HG03460 (cell line): ENCODE data around the gene LHFPL2.

Experiments used
- ATAC-seq: cut with Tn5 transposase; IDR thresholded peaks from one replicate; pipeline ENCODE4 v1.9.1; 2021; ENCODE audit not compliant: unreplicated experiment

The LHFPL2 gene

DNA sequence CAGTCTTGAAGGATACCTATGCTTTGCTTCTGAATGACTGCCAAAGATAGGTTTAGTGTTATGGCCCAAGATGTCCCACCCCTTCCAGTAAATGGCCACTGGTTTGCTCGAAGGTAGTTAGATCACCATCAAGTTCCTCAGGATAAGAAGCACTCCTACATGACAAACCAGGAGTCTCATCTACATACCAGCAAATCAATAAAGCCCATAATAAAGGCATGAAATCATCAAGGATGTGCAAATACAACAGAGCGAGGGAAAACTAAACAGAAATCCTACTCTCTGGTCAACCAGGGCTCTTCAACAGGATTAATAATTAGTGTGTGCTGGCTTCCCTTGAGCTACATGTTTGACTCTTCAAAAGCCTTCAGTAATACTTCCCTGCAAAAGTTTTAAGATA is 141.0 kb downstream of the LHFPL2 start:
- no peak for ATAC-seq

DNA sequence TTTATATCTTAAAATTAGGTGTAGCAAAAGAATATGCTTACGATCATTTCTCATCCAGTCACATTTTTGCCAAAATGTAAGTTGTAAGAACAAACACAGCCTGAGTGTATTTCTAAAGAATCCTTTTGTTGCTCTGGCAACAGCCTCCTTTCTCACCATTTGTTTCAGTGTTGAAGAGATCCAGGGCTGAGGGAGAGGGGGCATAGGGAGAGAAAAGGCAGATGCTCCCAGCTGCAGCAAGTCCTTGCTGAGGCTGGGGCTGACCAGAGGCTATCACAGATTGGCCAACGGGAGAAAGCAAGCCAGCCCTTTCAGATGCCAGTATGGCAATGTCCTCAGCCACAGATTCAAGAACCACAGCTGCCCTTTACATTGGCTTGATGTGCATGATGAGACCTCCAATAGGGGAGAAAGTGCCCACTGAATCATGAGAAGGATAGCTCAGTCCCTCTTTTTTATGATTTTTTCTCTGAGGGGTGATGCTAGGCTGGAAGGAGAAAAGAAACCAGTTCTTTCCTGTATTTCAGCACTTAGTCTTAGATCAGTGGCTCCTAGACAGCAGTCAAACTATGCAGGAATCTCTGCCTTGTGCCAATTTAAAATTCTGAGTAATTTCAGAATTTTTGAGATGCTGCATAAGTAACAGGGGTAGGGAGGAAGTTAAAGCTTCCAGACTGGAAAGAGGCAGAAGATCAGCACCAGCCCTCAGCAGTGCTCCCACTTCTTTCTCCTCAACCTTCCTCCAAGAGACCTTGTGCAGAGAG is 142.1 kb downstream of the LHFPL2 start:
- ATAC-seq = no peak

DNA sequence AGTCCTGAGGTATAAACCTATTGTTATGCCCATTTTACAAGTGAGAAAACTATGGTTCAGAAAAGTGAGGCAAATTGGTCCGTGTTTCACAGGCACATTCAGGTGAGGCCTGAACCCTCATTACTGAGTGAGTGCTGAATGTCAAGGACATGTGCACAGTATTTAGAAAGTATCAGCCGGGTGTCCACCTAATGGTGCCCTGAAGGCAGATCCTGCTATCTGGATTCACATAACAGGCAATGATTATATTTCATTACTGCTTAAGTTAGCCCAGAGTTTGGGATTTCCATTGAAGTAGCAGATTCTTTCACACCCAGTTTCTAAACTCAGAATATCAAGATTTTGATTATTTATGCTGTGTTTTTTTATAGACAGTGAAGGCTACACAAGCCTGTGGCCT is 142.7 kb downstream of the LHFPL2 start:
- ATAC-seq = no peak

DNA sequence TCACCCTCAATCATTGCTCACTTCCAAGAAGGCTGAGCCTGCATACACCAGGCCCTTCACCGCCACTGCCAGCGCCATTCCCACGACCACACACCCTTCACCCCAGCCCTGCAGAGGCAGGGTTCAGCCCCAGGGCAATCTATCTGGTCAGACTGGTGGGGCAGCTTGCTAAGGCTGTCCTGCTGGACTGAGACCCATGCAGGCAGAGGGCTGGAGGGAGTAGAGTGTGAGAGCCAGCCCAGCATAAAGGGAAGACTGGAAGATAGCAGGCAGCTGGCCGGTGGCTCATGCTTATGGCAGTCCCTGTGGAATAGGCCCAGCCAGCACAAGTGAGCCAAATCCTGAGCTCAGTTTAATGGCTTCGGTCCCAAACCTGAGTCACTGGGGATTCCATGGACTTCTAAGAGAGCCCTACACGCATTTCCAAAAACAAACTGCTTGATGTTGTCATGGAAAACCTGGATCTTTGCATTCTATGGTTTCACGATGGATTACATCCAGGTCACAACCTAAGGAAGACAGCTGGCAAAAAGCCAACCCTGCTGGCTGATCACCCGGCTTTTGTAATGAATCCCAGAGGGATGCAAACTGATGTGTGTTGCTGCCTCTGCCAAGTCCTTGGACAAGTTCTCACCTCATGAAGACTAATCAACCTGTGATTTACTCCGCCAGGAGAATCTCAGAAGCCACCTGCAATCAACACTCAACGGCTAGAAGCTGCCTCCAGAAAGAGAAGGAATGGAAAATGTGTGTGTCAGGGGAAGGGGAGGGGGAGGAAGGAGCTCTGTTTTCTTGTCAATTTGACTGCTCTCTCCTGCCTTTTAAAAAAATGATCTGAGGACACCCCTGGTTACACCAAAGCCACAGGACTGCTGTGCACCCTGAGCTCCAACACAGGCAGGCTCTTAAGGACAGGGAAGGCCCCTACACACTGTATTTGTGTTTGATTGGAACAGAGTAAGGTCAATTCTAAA is 143.6 kb downstream of the LHFPL2 start:
- no peak for ATAC-seq

DNA sequence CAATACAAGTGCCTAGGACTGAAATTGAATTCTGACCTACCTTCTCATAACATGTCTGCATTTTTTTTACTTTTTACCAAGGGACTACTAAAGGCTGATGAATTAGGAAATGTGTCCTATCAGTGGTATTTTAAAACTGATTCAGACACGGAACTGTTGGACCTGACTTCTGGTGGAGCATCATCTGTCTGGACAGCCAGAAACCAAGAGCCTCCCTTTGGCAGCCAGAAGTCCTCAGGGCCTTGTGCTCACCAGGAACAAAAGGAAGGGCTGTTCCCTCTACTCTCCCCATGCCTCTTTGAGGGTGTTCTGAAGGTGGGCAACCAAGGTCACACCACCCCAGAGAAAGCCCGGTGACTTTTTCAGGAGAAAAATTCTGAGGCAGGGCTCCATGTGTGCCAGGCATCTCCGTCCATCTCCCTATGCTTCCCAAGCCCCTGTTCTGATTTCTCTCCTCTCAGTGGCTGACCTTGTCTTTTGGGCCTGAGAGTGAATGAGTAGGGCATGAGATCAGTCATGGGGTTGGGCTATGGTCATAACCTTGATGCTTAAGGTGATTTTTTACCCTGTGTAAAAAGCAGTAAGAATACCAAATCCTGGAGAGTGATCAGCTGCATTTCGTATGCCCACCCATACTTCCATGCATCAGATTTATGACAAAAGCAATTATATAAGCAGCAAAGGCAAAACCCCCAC is 144.5 kb downstream of the LHFPL2 start:
- ATAC-seq = no peak

DNA sequence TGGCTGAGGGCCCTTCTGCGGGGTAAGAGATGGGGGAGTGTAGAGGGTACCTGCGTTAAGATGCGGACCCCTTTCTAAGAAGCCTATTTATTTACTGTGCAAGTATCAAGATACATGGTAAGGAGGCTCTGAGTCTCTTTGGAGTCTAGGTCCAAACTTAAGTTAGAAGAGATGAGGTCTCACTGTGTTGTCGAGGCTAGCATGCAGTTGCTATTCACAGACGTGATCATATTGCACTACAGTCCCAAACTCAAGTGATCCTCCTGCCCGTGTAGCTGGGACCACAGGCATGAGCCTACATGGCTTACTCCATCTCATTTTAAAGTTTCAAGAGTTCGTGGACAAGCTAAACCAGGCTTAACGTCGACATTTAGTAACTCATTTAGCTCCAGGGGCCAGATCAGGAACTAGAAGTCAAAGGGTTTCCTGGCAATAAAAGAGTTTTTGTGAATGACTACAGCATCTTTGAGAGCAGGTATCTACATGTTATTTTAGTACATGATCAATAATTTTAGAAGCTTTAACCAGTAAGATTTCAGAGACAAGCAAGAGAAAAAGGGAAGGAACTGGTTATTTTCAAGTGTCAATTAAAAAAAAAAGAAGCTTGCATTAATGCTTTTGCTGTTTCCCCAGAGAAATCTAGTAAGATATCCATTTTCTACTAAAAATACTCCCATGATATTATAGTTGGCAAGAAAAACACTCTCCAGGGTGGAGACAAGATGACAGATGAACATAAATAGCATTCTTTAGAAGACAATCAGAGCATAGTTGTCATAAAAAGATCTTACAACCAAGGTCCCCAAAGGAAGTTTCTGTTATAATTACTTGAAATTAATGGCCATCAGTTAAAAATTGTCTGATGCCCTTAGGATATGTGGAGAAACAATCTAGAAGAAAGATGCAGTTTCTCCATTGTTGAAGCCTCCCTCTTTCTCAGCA is 146.9 kb downstream of the LHFPL2 start:
- no peak for ATAC-seq

DNA sequence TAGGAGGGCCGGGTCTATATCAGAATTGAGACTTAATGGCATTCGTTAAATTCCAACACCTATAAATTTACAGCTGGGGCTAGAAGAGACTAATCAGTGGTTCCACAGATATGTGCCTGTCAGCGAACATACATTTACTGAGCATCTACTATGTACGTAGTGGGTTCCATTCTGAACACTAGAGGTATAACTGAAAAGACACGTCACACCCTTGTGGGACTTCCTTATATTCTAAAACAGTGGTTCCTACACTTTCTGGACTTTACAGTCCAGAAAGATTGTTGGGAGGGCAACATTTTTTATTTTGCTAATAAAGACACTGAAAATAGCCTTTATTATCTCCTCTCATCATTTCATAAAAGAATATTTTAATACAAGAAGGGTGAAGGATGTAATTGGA is 147.7 kb downstream of the LHFPL2 start:
- ATAC-seq = no peak

DNA sequence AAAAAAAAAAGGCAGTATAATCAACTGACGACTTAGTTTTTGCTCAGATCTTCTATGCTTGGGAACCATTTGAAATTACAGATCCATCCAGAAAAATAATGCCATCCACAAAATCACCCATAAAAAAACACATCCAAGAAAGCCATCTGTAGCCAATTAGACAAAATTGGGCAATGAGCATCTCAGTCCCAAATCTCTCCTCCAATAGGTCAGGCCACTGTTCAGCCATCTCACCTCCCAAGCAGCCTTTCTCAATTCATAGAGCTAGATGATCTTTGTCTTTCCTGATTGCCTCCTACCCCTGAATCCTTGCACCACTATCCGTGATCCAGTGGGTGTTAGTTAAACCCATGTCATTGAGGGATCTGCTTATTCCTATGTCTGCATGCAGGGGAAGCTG is 148.5 kb downstream of the LHFPL2 start:
- ATAC-seq = no peak

DNA sequence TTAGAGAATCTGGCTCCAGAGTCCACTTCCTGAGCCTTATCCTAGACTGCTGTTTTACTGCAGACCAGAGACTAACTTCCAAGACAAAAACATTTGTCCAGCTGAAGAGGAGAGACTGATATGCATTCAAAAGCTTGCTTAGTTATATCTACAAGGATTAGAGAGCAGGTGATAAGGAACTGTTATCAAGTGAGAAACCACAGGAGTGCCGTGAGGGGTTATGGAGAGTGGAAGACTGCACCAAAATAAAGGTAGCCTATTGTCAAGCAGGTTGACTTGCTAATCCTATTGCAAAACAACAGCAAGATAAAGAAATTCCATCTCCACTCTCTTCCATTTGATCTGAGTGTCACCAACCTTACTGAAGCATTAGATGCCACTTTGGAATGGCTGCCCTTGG is 149.1 kb downstream of the LHFPL2 start:
- ATAC-seq = no peak

DNA sequence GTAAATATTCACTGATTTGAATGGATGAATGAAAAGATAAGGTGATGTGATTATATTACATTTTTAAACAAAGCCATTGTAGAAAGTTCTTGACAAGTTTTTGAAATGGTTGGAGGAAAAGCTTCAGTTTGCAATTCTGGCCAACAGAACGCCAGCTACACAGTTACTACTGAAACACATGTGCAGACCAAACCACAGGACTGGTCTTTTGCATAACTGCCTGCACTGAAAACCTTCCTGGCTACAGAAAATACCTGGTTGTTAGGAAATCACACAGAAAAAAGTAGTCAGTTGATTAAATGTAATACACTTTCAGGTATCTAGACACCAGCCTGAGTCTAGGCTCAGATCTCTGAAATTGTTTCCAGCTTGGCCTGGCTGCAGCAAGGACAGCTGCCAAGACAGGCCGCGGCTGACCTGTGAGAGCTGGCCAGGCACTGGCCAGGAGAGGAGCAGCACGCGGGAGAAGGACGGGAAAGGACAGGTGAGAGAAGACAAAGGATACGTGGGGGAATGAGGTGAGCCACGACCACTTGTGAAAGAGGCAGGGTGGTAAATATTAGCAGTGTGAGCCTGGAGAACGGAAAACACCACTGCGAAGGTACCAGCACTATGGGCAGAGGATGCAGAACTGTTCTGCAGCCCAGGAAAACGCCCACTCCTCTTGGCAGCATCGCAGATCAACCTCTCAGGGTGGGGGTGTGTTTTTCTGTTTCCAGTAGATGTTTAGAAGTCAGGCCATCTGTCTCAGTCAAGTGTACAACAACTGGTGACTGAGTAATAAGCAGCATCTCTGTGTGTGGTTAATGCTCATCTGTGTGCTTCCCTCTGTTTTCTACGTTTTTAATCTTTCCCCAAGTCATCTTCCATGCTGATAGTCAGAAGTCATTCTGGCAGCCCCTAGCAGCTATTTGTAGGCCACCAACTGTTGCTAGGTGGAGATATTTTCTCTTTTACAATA is 150.7 kb downstream of the LHFPL2 start:
- ATAC-seq = no peak

DNA sequence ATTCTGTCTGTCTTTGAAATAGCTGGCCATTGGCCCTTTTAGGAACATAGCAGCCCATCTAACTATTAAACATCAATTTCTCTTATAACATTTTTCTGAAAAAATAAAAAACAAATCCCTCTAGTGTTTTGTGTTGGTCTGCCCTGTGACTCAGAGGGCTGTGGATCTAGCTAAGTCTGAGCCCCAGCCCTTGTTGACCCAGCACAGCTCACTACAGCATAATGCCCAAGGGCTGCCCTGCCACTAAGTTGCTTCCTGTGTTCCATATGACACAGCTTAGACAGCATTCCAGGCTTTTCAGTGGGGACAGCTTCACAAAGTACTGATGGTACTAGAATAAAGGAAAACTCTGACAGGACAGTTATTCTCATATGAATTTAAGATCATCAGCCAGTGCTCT is 152.2 kb downstream of the LHFPL2 start:
- ATAC-seq = no peak

DNA sequence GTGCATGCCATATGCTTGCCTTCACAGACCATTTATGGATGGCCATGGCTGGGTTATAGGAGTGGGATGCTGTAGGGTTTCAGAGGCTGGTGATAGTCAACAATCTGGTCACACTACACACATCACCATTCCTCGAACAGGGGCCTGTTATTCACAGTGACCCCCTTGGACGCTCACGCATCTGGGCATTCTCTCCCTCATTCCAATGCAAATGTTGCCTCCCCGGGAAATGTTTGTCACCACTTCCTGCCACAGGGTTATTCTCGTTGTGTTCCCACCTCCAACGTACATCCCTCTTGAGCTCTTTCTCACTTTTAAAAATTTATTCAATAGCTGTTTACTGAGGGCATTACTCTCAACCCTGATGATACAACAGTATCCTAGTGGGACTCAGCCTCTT is 152.8 kb downstream of the LHFPL2 start:
- ATAC-seq = no peak

DNA sequence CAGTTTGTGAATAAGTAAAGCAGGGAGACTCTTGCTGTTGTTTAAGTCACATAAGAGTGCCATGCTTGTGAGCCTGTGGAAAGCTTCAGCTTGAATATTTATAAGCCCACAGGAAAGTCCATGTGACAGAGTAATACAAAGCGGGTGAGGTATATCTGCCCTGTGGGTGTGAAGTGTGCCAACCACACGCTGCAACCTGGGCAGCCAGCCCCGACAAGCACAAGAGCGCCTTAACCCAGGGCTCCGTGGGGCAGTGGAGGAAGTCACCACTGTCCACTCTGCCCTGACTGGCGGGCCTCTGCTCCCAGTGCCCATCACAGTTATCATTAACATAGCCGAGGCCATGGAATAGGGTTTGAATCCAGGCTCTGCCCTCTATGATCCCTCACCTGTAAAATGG is 155.9 kb downstream of the LHFPL2 start:
- ATAC-seq = no peak

DNA sequence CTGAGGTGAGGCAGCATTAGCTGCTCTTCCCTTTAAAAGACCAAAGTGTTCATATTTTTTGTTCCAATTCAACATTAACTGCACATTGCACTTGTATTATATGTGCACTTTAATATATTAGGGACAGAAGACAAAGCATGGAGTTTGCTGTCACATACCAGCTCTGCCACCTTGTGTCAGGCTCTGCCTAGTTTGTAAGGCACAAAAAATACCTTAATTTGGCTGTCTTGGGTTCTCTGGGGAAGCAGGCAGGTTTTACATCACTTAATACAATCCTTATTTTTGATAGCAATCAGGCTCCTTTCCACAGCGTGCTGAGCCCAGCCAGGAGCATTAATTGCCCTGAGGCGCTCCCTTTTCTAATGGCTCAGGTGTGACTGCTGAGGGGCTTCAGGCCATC is 156.3 kb downstream of the LHFPL2 start:
- no peak for ATAC-seq

DNA sequence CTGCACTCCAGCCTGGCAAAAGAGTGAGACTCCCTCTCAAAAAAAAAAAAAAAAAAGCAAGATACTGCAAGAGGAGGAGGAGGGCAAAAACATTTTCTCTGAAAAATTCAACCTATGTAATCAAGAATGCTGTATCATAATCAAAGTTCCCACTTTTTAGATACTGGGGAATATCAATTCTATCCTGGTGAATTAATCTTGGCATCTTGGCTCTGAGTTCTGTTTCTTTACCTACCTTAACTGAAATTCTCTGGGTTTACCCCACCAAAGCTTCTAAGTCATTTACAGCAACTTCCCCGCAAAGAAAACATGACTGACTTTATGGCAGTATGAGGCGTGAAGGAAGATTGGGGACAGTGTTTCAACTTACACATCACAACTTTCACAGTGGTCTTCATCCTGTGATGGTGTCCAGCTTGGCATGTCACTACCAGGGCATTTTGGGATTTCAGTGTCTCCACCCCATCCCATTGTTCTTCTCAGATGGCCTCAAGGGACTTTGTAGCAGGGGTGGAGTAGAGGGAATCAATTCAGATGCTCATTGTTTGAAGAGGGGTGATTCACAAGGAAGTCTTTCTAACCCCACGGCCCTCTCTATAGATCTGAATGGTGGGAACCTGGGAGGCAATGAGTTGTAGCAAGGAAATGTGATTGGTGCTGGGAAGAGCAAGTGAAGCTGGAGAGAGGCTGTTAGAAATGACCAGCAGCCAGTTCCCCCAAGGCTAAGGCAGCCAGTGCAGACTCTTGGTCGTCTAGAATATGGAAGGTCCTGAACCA is 157.7 kb downstream of the LHFPL2 start:
- ATAC-seq = no peak

DNA sequence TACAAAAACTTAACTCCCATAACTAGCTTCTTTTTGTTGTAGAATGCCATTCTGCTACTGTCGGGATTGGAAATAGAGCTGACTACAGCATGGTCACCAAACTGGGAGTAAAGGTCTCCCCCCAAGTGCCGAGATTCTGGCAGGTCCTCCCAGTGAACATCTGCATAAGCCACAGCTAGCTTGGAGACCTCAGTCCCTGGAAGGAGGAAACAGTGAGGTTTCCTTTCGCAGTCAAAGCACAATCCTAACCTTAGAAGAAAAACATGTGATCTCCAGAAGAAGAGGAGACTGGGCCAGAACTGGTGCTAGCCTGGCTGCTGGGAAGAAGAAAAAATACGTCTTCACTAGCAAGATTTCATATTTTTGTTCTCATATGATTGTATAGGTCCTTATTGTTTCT is 160.7 kb downstream of the LHFPL2 start:
- ATAC-seq = no peak

DNA sequence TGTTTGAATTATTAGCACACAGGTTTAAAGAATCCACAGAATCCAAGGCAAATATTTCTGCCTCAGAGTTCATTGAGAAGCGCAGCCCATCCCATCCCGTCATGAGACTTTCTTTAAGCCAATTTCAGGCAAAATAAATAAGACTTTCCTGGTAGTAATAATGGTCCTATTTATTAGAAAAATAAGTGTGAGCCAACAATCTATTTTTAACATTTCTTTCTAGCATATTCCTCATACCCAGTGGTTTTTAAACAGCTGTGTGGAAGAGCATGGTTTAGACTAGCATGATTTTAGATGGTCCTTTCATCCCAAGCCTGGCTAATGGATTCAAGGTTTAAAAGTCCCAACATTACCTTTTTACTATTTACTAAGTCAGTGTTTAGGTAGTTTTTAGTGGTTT is 162.4 kb downstream of the LHFPL2 start:
- ATAC-seq = no peak

DNA sequence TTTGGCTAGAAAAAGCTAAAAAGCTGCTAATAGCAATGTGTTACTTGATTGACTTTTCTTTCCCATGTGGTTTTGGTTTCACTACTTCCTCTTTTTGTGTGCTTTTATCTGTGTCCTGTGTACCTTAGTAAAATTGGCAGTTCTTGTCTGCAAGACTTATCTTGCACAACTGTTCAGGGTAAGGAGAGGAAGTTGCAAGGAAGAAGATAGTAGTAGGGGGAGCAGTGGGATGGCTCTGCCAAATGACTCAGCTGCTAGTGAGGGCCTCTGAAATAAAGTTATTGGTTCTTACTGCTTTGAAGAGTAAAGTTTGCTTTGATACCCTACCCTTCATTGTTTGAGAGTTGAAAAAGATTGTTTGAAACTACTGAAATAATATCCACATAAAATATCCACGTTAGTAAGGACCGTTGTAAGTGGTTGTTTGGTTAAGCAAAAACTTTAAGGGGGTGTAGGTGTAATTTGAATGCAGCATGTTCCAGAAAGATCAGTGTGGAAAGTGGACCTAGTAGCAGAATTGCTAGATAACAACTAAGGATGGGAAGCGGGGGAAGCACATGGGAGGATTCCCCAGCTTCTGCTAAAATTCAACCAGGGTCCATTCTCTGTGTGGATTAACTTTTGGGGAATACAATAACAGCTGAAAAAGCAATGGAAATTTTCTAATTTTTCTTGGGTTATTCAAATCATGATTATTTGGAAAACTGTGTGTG is 164.6 kb downstream of the LHFPL2 start:
- peak; percentile 93 for ATAC-seq
